H1 (cell line): ENCODE results near the gene SLC2A5. TPM values are rescaled to one million over a fixed set of nuclear protein-coding genes. Genes with fewer than 3 reads are reported as not detected.

Experiments
- CTCF ChIA-PET: fragments of 300-600 bp; sonication (Branson Sonifier 250); formaldehyde crosslinking; loops from one replicate; lab custom pipeline; 2021; ENCODE audit not compliant: partially characterized antibody; lab: Charles Lee
- POLR2A ChIA-PET: fragments of 300-600 bp; sonication (Branson Sonifier 250); formaldehyde crosslinking; loops from one replicate; lab custom pipeline; 2021; ENCODE audit warnings: inconsistent platforms; ENCODE audit not compliant: partially characterized antibody; lab: Charles Lee
- DNase-seq, 2 experiments: peaks; one replicate each; pipeline versions ENCODE4 v3.0.0 to v3.0.0-alpha.2; 2010 to 2022; ENCODE audit warnings: low spot score in 2 of 2, low read depth in 1 of 2, mixed read lengths in 1 of 2
- FAIRE-seq: peaks from 2 replicates; lab custom pipeline; 2011; peaks lifted over from hg19 to GRCh38; lab: Jason Lieb, UNC
- H2AFZ ChIP-seq: 2 replicates; pipeline ENCODE4 v1.8.1; 2012; ENCODE audit warnings: low read length, inconsistent platforms
- H2AK5ac ChIP-seq: 2 replicates; pipeline ENCODE4 v1.6.1; 2013; ENCODE audit warnings: low read depth, low read length
- H2BK120ac ChIP-seq: replicated peaks from 2 replicates; pipeline ENCODE3; 2013; ENCODE audit warnings: low read depth, low read length, inconsistent platforms
- H2BK12ac ChIP-seq: 2 replicates; pipeline ENCODE4 v1.6.1; 2013; ENCODE audit warnings: low read depth, low read length
- H2BK15ac ChIP-seq: 2 replicates; pipeline ENCODE4 v1.6.1; 2013; ENCODE audit warnings: low read length
- H2BK20ac ChIP-seq: 2 replicates; pipeline ENCODE4 v1.6.1; 2013; ENCODE audit warnings: low read length
- H2BK5ac ChIP-seq: 2 replicates; pipeline ENCODE4 v1.6.1; 2013; ENCODE audit warnings: low read depth, low read length
- H3K14ac ChIP-seq: 2 replicates; pipeline ENCODE4 v1.6.1; 2013; ENCODE audit warnings: inconsistent platforms; ENCODE audit not compliant: insufficient read length
- H3K18ac ChIP-seq: 2 replicates; pipeline ENCODE4 v1.6.1; 2013; ENCODE audit warnings: low read length; ENCODE audit errors: extremely low read depth
- H3K23ac ChIP-seq: 2 replicates; pipeline ENCODE4 v1.6.1; 2013; ENCODE audit warnings: inconsistent platforms; ENCODE audit not compliant: insufficient read length
- H3K23me2 ChIP-seq: 2 replicates; pipeline ENCODE4 v1.6.1; 2013; ENCODE audit warnings: low read depth, low read length
- H3K27ac ChIP-seq: 2 replicates; pipeline ENCODE4 v1.6.1; 2011; ENCODE audit warnings: low read depth, low read length, inconsistent platforms
- H3K27me3 ChIP-seq, 4 experiments: replicated peaks in 1 of 4; 1 replicate in 1 of 4; 2 replicates in 3 of 4; pipeline versions ENCODE4 v1.6.1 to v1.8.1; 2011 to 2013; ENCODE audit warnings: low read length in 3 of 4, mild to moderate bottlenecking in 3 of 4, inconsistent platforms in 2 of 4, mixed read lengths in 2 of 4, moderate library complexity in 1 of 4; ENCODE audit not compliant: control insufficient read depth in 3 of 4, insufficient read depth in 3 of 4; ENCODE audit errors: extremely low read depth in 1 of 4
- H3K36me3 ChIP-seq, 4 experiments: 2 replicates each; pipeline versions ENCODE4 v1.6.1 to v1.8.1; 2011 to 2013; ENCODE audit warnings: mild to moderate bottlenecking in 4 of 4, low read length in 3 of 4, moderate library complexity in 2 of 4, control low read depth in 1 of 4, inconsistent platforms in 1 of 4; ENCODE audit not compliant: insufficient read depth in 4 of 4, control insufficient read depth in 2 of 4
- H3K4ac ChIP-seq: replicated peaks from 2 replicates; pipeline ENCODE3; 2013; ENCODE audit warnings: low read length, low read depth, mixed read lengths, inconsistent platforms; ENCODE audit not compliant: insufficient read length
- H3K4me1 ChIP-seq, 4 experiments: replicated peaks in 1 of 4; 1 replicate in 1 of 4; 2 replicates in 3 of 4; pipeline versions ENCODE4 v1.6.1 to v1.8.1; 2011 to 2013; ENCODE audit warnings: low read length in 3 of 4, inconsistent platforms in 2 of 4, mixed read lengths in 1 of 4; ENCODE audit not compliant: insufficient read depth in 4 of 4, control insufficient read depth in 3 of 4
- H3K4me2 ChIP-seq, 2 experiments: 2 replicates each; pipeline versions ENCODE4 v1.6.1 to v1.8.1; 2011 to 2013; ENCODE audit warnings: low read depth in 2 of 2, low read length in 2 of 2, control low read depth in 1 of 2, inconsistent platforms in 1 of 2, mild to moderate bottlenecking in 1 of 2; ENCODE audit not compliant: insufficient read depth in 1 of 2
- H3K4me3 ChIP-seq, 4 experiments: fragments of 200-600, 300-600 bp in 1 of 4; sonication (generic), shearing (Covaris generic), sonication (Bioruptor Twin) in 1 of 4; 2 replicates each; pipeline versions ENCODE4 v1.5.1 to v1.8.1; 2011 to 2016; ENCODE audit warnings: low read length in 4 of 4, low read depth in 3 of 4, control low read depth in 2 of 4, inconsistent platforms in 2 of 4, mild to moderate bottlenecking in 2 of 4, mixed read lengths in 1 of 4, moderate library complexity in 1 of 4; ENCODE audit not compliant: insufficient read depth in 2 of 4; ENCODE audit errors: extremely low read depth in 1 of 4
- H3K56ac ChIP-seq: replicated peaks from 2 replicates; pipeline ENCODE3; 2013; ENCODE audit warnings: low read depth, mild to moderate bottlenecking, mixed read lengths, low read length, inconsistent platforms; ENCODE audit not compliant: insufficient read length
- H3K79me1 ChIP-seq: 2 replicates; pipeline ENCODE4 v1.6.1; 2013; ENCODE audit warnings: low read depth, low read length, control low read depth
- H3K79me2 ChIP-seq, 2 experiments: 2 replicates each; pipeline versions ENCODE4 v1.6.1 to v1.8.1; 2012 to 2013; ENCODE audit warnings: low read length in 2 of 2, mild to moderate bottlenecking in 2 of 2, inconsistent platforms in 1 of 2; ENCODE audit not compliant: insufficient read depth in 2 of 2, control insufficient read depth in 1 of 2
- H3K9ac ChIP-seq, 4 experiments: replicated peaks in 1 of 4; 1 replicate in 1 of 4; 2 replicates in 3 of 4; pipeline versions ENCODE4 v1.6.1 to v1.8.1; 2011 to 2013; ENCODE audit warnings: low read depth in 3 of 4, low read length in 3 of 4, control low read depth in 2 of 4, mild to moderate bottlenecking in 2 of 4, moderate library complexity in 2 of 4, inconsistent platforms in 1 of 4; ENCODE audit errors: extremely low read depth in 1 of 4
- H3K9me3 ChIP-seq, 2 experiments: 2 replicates each; pipeline versions ENCODE4 v1.6.1 to v1.8.1; 2012 to 2013; ENCODE audit warnings: mild to moderate bottlenecking in 2 of 2, moderate library complexity in 2 of 2, control low read depth in 1 of 2, inconsistent platforms in 1 of 2, low read depth in 1 of 2, low read length in 1 of 2, mixed read lengths in 1 of 2; ENCODE audit not compliant: insufficient read depth in 2 of 2
- H4K20me1 ChIP-seq, 2 experiments: replicated peaks in 1 of 2; 2 replicates each; pipeline versions ENCODE3 to v1.8.1; 2011 to 2013; ENCODE audit warnings: inconsistent platforms in 2 of 2, low read length in 2 of 2, mild to moderate bottlenecking in 1 of 2; ENCODE audit not compliant: insufficient read depth in 2 of 2, control insufficient read depth in 1 of 2
- H4K5ac ChIP-seq: 2 replicates; pipeline ENCODE4 v1.6.1; 2013; ENCODE audit warnings: low read length, low read depth, mixed read lengths, inconsistent platforms; ENCODE audit not compliant: insufficient read length
- H4K8ac ChIP-seq: 2 replicates; pipeline ENCODE4 v1.8.0; 2013; ENCODE audit warnings: mild to moderate bottlenecking, moderate library complexity, low read length, inconsistent platforms; ENCODE audit not compliant: insufficient read depth; ENCODE audit errors: extremely low read depth
- H4K91ac ChIP-seq: replicated peaks from 2 replicates; pipeline ENCODE3; 2013; ENCODE audit warnings: low read length, mixed read lengths, inconsistent platforms; ENCODE audit not compliant: insufficient read length
- SP2 ChIP-seq: IDR thresholded peaks from 2 replicates; pipeline ENCODE4 v1.6.1; 2012; ENCODE audit warnings: mild to moderate bottlenecking, low read length, inconsistent platforms
- WGBS, 2 experiments: shearing (Covaris generic) in 1 of 2; methylation state at CpG; one replicate each; pipeline versions ENCODE4 v1.1.6 to v1.1.7; 2013 to 2015; ENCODE audit warnings: low lambda C conversion rate in 2 of 2, mixed read lengths in 2 of 2, inconsistent platforms in 1 of 2, low coverage in 1 of 2, missing lambda C conversion rate in 1 of 2; ENCODE audit not compliant: insufficient replicate concordance in 2 of 2, insufficient coverage in 1 of 2, insufficient read length in 1 of 2; ENCODE audit errors: extremely low coverage in 1 of 2, missing lambda C conversion rate in 1 of 2; 5-methylcytosine and 5-hydroxymethylcytosine counted together
- polyA plus RNA-seq, 7 experiments: library from polyadenylated mRNA; depleted of rRNA in 3 of 7; stranded (reverse) in 5 of 7; unstranded in 2 of 7; fragments of >200 nt in 5 of 7; fragments of 200-250 nt in 2 of 7; gene quantifications; 1 replicate in 5 of 7; 2 replicates in 1 of 7; 4 replicates in 1 of 7; pipeline versions ENCODE4 v1.2.1 to v1.2.3, GENCODE V29; 2011 to 2013; ENCODE audit warnings: missing spikeins in 2 of 7, mixed read lengths in 2 of 7
- total RNA-seq: library from RNA; stranded (reverse); fragmentation: NEBNext Ultra II Directional; extraction: Animal tissue kit (Norgen Biotek cat#: 25700); gene quantifications from 2 replicates; pipeline ENCODE4 v1.2.1, GENCODE V29; 2021
- TF ChIP-seq, protein P1 (sequence below), 3 experiments: IDR thresholded peaks; 1 replicate in 2 of 3; 2 replicates in 1 of 3; pipeline versions ENCODE4 v1.5.1 to v1.6.1; 2011; ENCODE audit warnings: low read length in 3 of 3, mild to moderate bottlenecking in 3 of 3, inconsistent platforms in 2 of 3, low read depth in 1 of 3, moderate library complexity in 1 of 3; ENCODE audit not compliant: insufficient read depth in 1 of 3; ENCODE audit errors: control extremely low read depth in 1 of 3

Gene SLC2A5
- total and polyA plus RNA-seq, 2 of the 8 experiments (the other 6 are each of a cell fraction or from before 2014, with no cell fraction given) = 0.12 TPM; not detected in 1

DNA sequence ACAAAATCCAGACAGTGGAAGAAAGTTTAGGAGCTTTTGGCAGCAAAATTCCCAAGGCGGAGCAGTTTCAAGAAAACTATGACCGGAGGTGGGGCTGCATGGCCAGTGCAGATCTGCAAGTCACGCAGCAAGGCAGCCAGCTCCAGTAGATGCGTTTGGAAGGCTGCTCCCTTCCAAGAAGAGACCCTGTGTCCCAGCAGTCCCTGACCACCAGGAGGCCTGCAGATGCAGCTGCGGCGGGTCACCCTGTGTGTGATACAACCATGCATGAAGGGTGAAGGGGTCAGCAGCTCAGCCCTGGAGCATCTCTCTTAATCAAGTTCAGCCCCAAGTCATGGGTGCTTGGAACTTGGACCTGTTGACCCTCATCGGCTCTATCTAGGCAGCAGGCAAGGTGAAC is 30.1 kb upstream of the SLC2A5 start:
- Histone ChIP-seq H3K27me3 (no peaks in the 10 kb centered on the region), H2AFZ (no peak overlapping the region), H2BK20ac (no peak overlapping the region), H3K4me3 (no peak overlapping the region), H3K79me2 (no peaks in the 10 kb centered on the region), H3K56ac (no peak overlapping the region), H3K23ac (no peak overlapping the region), H3K23me2 (no peaks in the 10 kb centered on the region), H4K91ac (no peak overlapping the region), H3K79me1 (no peaks in the 10 kb centered on the region), H4K20me1 (no peaks in the 10 kb centered on the region), H3K14ac (no peak overlapping the region), H3K4me1 (peaks cover 0 to 2% (median 0%) of the 10 kb centered on the region in 4 experiments; a peak in 2 of 7 replicates), H3K36me3 (no peaks in the 10 kb centered on the region), H3K4me2 (no peak overlapping the region), H3K9ac (no peak overlapping the region), H2BK5ac (no peak overlapping the region), H3K27ac (no peak overlapping the region), H4K5ac (no peak overlapping the region), H3K18ac (no peak overlapping the region), H2BK15ac (no peak overlapping the region), H2AK5ac (no peak overlapping the region), H3K9me3 (peaks cover 12 to 18% of the 10 kb centered on the region in 2 experiments), H4K8ac (no peak overlapping the region), H2BK12ac (no peak overlapping the region), H3K4ac (no peak overlapping the region), H2BK120ac (no peak overlapping the region)
- TF ChIP-seq, protein P1, sequence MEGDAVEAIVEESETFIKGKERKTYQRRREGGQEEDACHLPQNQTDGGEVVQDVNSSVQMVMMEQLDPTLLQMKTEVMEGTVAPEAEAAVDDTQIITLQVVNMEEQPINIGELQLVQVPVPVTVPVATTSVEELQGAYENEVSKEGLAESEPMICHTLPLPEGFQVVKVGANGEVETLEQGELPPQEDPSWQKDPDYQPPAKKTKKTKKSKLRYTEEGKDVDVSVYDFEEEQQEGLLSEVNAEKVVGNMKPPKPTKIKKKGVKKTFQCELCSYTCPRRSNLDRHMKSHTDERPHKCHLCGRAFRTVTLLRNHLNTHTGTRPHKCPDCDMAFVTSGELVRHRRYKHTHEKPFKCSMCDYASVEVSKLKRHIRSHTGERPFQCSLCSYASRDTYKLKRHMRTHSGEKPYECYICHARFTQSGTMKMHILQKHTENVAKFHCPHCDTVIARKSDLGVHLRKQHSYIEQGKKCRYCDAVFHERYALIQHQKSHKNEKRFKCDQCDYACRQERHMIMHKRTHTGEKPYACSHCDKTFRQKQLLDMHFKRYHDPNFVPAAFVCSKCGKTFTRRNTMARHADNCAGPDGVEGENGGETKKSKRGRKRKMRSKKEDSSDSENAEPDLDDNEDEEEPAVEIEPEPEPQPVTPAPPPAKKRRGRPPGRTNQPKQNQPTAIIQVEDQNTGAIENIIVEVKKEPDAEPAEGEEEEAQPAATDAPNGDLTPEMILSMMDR (IDR thresholded peaks at IDR 0.05; ENCODE audit: control extremely low read depth in 1 of 3, insufficient read depth in 1 of 3, low read depth in 1 of 3, low read length in 3 of 3) = peak in 2 of 3 experiments; percentile 5 to 18; a peak in 1 of 4 replicates
- TF ChIP-seq SP2 = no peak
- POLR2A ChIA-PET = interaction anchor here (4.0 kb wide), 1 partner anchor 90 kb away, joined by 26 read pairs; no protein-coding TSS in a partner anchor
- WGBS, 2 experiments = 88% methylated on average over 7 of the region's 7 CpGs; no CpG with 5 or more reads in 1 of the 2 experiments
- CTCF ChIA-PET = interaction anchor here (1.1 to 13.9 kb wide), 12 partner anchors 8 to 255 kb away, joined by 3 to 156 read pairs (median 4); no protein-coding TSS in a partner anchor
- DNase-seq (no peak), FAIRE-seq (no peak)
